Effector memory CD8-positive, alpha-beta T cell (primary cell): Measurements from ENCODE around the gene PRKCB.

Source experiments
- ATAC-seq: fragments of 150-1000 bp; cut with Tn5 transposase; replicated peaks from 2 replicates; pipeline ENCODE4 v1.10.0; 2021; ENCODE audit warnings: mild to moderate bottlenecking, moderate library complexity
- DNase-seq, 3 experiments: peaks; one replicate each; pipeline ENCODE4 v3.0.0; 2021
- H3K27ac Mint-ChIP-seq, 2 donors: one replicate each; pipeline ENCODE4 v1.8.0; 2022; ENCODE audit warnings: mild to moderate bottlenecking in 2 of 2, mixed read lengths in 2 of 2, moderate library complexity in 2 of 2
- H3K27me3 Mint-ChIP-seq, 2 donors: one replicate each; pipeline ENCODE4 v1.8.0; 2022; ENCODE audit warnings: mixed read lengths in 2 of 2
- H3K36me3 Mint-ChIP-seq: one replicate; pipeline ENCODE4 v1.8.0; 2022; ENCODE audit warnings: mild to moderate bottlenecking, moderate library complexity, mixed read lengths; ENCODE audit not compliant: insufficient read depth
- H3K4me1 Mint-ChIP-seq, 2 donors: one replicate each; pipeline ENCODE4 v1.8.0; 2022; ENCODE audit warnings: low read depth in 2 of 2, mixed read lengths in 2 of 2
- H3K4me3 Mint-ChIP-seq, 2 donors: one replicate each; pipeline ENCODE4 v1.8.0; 2022; ENCODE audit warnings: mild to moderate bottlenecking in 2 of 2, mixed read lengths in 2 of 2, moderate library complexity in 2 of 2
- H3K9me3 Mint-ChIP-seq, 2 donors: one replicate each; pipeline ENCODE4 v1.8.0; 2022; ENCODE audit warnings: mixed read lengths in 2 of 2

PRKCB gene

DNA sequence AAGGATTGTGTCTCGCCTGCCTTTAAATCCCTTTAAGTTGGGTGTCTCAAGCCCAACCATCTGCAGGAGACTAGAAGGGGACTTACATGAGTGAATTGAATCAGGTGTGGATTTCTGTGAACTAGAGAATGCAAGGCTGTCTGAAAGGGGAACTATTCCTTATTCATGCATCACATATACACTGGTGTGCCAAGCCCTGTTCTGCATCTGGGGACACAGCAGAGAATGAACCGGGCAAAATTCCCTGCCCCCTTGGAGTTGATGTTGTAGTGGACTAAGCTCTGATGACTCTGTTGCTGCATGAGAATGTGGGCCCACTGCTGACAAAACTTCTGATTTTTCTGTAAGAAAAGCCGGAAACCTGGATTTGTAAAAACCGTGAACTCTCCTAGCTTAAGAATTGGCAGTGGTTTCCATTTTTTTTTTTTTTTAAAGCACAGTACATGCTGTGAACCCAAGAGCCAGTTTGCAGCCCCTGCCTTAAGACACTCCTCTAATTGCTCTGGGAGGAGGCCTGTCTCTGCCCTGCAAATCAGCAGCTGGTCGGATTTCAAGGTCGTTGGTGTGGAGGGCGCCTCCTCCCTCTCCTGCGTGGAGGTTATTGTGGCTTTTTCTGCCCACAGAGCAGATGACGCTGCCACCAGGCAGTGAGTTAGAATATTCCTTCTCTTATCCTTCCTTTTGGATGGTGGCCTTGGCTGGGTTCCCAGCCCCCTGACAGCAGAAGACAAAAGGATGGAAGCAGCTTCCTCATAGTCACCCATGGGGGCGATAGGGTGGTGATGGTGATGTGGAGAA, 131.0 kb downstream of the PRKCB start:
- no peaks in the 10 kb centered on the region for H3K9me3 Mint-ChIP-seq
- peak overlapping the region; percentile 14 to 32 for H3K4me3 Mint-ChIP-seq
- ATAC-seq (peak; percentile 43), DNase-seq (no peak)
- H3K27me3 Mint-ChIP-seq, result no peaks in the 10 kb centered on the region
- peak overlapping the region in 1 of 2 donors; percentile 51 for H3K27ac Mint-ChIP-seq
- peaks cover 2% of the 10 kb centered on the region for H3K36me3 Mint-ChIP-seq
- peaks cover 37 to 52% of the 10 kb centered on the region in 2 donors for H3K4me1 Mint-ChIP-seq

DNA sequence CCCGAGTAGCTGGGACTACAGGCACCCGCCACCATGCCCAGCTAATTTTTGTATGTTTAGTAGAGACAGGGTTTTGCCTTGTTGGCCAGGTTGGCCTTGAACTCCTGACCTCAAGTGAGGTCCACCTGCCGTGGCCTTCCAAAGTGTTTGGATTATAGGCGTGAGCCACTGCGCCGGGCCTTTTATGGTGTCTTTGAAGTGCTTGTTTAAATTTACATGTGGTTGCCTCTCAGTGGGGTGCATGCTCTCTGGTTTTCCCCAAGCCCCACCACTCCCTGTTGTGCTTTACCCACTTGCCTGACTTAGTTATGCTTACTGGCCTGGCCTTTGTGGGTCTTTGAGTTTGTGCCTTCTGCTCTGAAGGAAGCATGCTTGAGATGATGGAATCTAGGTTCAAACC, 132.0 kb downstream of the PRKCB start:
- H3K4me3 Mint-ChIP-seq, result no peak overlapping the region
- peaks cover 4% of the 10 kb centered on the region for H3K36me3 Mint-ChIP-seq
- H3K27ac Mint-ChIP-seq, result peak overlapping the region in 1 of 2 donors; percentile 80
- H3K4me1 Mint-ChIP-seq, result peaks cover 30 to 47% of the 10 kb centered on the region in 2 donors
- no peaks in the 10 kb centered on the region for H3K9me3 Mint-ChIP-seq
- H3K27me3 Mint-ChIP-seq, result no peaks in the 10 kb centered on the region
- no peak for ATAC-seq
- DNase-seq, result no peak

DNA sequence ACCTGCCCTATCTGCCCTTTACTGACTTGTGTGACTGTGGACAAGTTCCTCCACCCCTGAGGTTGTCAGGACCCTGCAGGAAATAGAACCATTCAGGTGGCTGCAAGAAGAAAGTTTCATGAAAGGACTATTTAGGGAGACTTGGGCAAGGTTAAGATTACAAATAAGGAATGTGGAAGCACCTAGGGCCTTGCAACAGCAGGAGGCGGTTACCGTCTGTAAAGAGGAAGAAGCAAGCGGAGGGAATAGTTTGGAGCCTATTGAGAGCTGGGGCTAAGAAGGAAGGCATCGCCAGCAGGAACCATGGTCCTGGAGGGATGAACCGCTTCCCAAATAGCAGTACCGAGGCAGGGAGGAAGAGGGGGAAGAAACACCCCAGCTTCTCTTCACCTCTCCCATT, 132.4 kb downstream of the PRKCB start:
- Mint-ChIP-seq H3K36me3 (peaks cover 5% of the 10 kb centered on the region), H3K27me3 (no peaks in the 10 kb centered on the region), H3K4me3 (no peak overlapping the region), H3K9me3 (no peaks in the 10 kb centered on the region), H3K27ac (peak overlapping the region in 1 of 2 donors; percentile 80), H3K4me1 (peaks cover 30 to 45% of the 10 kb centered on the region in 2 donors)
- no peak for DNase-seq
- no peak for ATAC-seq

DNA sequence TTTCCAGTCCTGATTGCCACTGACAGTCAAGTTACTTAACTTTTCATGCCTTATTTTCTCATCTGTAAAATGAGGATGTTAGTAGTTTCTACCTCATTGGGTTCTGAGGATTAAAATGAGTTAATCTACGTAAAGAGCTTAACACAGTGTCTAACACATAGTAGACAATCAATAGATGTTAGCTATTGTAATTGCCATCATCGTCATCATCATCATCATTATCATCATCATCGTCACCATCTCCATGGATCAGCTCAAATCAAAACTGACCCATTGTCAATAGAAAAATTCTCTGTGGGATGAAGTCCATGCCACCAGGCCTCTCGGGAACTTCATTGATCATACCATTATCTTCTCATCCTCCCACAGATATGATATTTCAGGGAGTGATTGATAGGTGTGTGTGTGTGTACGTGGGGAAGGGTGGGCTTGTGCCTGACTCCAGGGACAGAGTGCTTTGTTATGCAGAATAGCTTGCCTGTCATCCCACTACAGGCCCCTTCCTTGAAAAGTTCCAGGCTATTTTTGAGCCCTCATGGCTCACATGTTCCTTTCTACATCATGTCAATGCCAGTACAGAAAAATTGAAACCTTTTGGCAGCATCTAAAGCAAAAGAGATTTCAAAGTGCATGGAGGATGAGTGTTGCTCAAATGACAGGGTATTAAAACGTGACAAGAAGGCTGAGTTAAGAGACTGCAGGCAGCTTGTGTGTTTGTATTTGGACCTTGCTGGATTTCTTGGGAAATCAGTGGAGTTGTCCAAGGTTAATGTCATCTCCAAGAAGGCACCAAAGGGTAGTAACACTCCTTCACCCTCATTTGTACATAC, 133.9 kb downstream of the PRKCB start:
- ATAC-seq (no peak), DNase-seq (no peak)
- peaks cover 5% of the 10 kb centered on the region for H3K36me3 Mint-ChIP-seq
- no peaks in the 10 kb centered on the region for H3K27me3 Mint-ChIP-seq
- peaks cover 39 to 53% of the 10 kb centered on the region in 2 donors for H3K4me1 Mint-ChIP-seq
- H3K4me3 Mint-ChIP-seq, result no peak overlapping the region
- no peaks in the 10 kb centered on the region for H3K9me3 Mint-ChIP-seq
- H3K27ac Mint-ChIP-seq, result no peak overlapping the region

DNA sequence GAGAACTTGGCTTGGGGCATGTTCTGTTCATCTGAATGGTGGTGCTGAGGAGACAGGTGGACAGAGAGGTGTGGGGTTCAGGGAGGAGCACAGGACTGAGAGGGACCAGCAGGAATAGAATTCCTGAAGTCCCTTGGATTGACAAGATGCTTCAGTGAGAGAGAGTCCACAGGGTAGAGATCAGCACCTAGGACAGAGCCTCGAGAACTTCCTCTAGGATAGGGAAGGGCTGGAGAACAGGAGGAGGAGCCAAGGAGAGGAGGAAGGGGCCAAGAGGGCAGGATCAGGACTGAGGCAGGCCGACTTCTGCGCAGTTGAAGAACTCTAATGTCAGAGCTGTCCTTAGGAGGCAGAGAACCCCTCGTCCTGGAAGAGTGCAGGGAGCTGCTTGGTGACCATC, 138.4 kb downstream of the PRKCB start:
- peak overlapping the region; percentile 26 to 33 for H3K27ac Mint-ChIP-seq
- H3K36me3 Mint-ChIP-seq, result peaks cover 3% of the 10 kb centered on the region
- H3K27me3 Mint-ChIP-seq, result no peaks in the 10 kb centered on the region
- no peaks in the 10 kb centered on the region for H3K9me3 Mint-ChIP-seq
- H3K4me1 Mint-ChIP-seq, result peaks cover 36 to 57% of the 10 kb centered on the region in 2 donors
- DNase-seq (no peak), ATAC-seq (no peak)
- H3K4me3 Mint-ChIP-seq, result peak overlapping the region in 1 of 2 donors; percentile 18

DNA sequence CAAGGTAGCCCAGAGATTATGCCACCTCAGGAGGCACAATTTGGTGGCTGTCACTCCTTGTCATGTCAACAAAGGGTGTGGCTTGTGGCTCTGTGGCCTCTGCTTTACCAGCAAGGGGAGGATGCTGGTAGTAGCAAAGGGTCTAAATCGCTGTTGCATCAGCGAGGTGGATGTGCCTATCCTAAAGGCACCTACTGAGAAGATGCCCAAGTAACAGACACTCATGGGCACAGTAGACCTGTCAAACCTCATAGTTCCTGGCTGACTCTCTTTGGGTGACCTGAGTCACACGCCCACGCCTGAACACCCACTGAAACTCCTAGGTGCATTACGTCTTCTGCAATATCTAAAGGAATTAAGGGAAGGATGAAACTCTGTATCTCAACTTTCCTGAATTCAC, 139.5 kb downstream of the PRKCB start:
- no peaks in the 10 kb centered on the region for H3K27me3 Mint-ChIP-seq
- no peaks in the 10 kb centered on the region for H3K9me3 Mint-ChIP-seq
- DNase-seq, result no peak
- ATAC-seq, result peak; percentile 31
- H3K4me1 Mint-ChIP-seq, result peaks cover 40 to 63% of the 10 kb centered on the region in 2 donors
- no peak overlapping the region for H3K4me3 Mint-ChIP-seq
- H3K36me3 Mint-ChIP-seq, result peaks cover 3% of the 10 kb centered on the region
- peak overlapping the region; percentile 13 to 33 for H3K27ac Mint-ChIP-seq

DNA sequence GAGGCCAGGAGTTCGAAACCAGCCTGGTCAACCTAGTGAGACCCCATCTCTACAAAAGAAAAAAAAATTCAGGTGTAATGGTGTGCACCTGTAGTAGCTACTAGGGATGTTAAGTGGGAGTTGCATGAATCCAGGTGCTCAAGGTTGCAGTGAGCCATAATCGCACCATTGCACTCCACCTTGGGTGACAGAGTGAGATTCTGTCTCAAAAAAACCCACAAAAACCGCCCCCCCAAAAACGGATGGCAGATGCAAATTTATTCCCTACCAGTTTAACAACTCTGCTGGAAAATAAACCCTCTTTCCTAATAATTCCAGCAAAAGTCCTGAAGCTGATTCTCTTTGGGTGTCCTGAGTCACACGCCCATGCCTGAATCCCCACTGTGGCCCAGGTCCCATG, 140.3 kb downstream of the PRKCB start:
- no peak for DNase-seq
- no peaks in the 10 kb centered on the region for H3K9me3 Mint-ChIP-seq
- H3K4me3 Mint-ChIP-seq, result peak overlapping the region in 1 of 2 donors; percentile 17
- peak overlapping the region; percentile 13 to 51 for H3K27ac Mint-ChIP-seq
- ATAC-seq, result no peak
- no peaks in the 10 kb centered on the region for H3K27me3 Mint-ChIP-seq
- peaks cover 3% of the 10 kb centered on the region for H3K36me3 Mint-ChIP-seq
- H3K4me1 Mint-ChIP-seq, result peaks cover 37 to 63% of the 10 kb centered on the region in 2 donors

DNA sequence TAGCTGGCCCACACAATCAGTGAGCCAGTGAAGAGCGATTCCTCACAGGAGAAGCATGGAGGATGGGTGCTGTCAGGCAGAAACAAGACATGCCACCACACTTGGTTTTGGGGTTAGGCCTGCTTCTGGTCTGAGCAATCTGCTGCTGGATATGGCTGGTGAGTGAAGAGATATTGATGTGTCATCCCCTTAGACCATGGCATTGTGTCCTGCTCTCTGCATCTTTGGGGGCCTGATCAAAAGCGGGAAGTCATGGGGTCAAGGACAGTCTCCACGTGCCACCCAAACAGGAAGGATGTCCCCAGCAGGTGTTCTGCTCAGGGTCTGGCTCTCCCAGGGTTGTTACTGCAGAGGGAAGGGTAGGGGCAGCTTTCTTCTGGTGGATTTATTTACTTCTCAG, 140.7 kb downstream of the PRKCB start:
- H3K4me1 Mint-ChIP-seq, result peaks cover 37 to 63% of the 10 kb centered on the region in 2 donors
- no peaks in the 10 kb centered on the region for H3K9me3 Mint-ChIP-seq
- peaks cover 3% of the 10 kb centered on the region for H3K36me3 Mint-ChIP-seq
- ATAC-seq (peak; percentile 16), DNase-seq (no peak)
- peak overlapping the region in 1 of 2 donors; percentile 17 for H3K4me3 Mint-ChIP-seq
- peak overlapping the region in 1 of 2 donors; percentile 51 for H3K27ac Mint-ChIP-seq
- H3K27me3 Mint-ChIP-seq, result no peaks in the 10 kb centered on the region

DNA sequence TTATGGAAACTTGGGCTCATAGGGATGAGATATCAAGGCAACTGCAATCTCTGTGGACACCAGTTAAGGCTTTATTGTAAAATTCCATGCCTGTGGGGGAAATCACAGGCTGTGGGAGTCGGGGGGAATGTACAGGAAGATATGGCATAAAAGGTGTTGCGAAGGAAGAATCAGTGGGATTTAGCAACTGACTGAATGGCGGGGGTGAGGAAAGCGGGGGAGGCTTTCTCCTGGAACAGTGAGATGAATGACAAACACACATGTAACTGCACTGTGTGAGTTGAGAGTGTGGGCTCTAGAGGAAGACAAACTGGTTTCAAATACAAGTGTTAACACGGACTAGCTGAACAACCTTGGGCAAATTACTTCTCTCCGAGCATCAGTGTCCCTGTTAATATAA, 143.7 kb downstream of the PRKCB start:
- Mint-ChIP-seq H3K9me3 (no peaks in the 10 kb centered on the region), H3K36me3 (no peaks in the 10 kb centered on the region), H3K27me3 (no peaks in the 10 kb centered on the region), H3K4me1 (peaks cover 31 to 52% of the 10 kb centered on the region in 2 donors), H3K4me3 (no peak overlapping the region), H3K27ac (peak overlapping the region; percentile 9 to 72)
- ATAC-seq (no peak), DNase-seq (no peak)

DNA sequence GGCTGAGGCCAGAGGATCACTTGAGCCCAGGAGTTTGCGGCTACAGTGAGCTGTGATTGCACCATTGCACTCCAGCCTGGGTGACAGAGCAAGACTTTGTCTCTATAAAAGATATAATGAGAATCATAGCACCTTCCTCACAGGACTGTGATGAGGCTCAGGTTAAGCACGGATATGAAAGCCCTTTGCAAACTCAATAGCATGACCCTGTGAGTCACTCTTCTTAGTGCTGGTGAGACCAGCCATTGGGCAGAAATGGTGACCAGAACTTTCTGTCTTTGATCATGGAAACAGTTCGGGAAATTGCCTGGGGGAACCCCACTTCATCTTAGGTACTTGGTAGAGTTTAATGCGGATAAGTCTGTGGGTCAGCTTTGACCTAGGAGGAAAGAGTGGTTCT, 144.2 kb downstream of the PRKCB start:
- no peak for DNase-seq
- no peak overlapping the region for H3K4me3 Mint-ChIP-seq
- peaks cover 27 to 50% of the 10 kb centered on the region in 2 donors for H3K4me1 Mint-ChIP-seq
- peaks cover under 1% of the 10 kb centered on the region for H3K36me3 Mint-ChIP-seq
- H3K27me3 Mint-ChIP-seq, result no peaks in the 10 kb centered on the region
- no peaks in the 10 kb centered on the region for H3K9me3 Mint-ChIP-seq
- no peak overlapping the region for H3K27ac Mint-ChIP-seq
- ATAC-seq, result no peak

DNA sequence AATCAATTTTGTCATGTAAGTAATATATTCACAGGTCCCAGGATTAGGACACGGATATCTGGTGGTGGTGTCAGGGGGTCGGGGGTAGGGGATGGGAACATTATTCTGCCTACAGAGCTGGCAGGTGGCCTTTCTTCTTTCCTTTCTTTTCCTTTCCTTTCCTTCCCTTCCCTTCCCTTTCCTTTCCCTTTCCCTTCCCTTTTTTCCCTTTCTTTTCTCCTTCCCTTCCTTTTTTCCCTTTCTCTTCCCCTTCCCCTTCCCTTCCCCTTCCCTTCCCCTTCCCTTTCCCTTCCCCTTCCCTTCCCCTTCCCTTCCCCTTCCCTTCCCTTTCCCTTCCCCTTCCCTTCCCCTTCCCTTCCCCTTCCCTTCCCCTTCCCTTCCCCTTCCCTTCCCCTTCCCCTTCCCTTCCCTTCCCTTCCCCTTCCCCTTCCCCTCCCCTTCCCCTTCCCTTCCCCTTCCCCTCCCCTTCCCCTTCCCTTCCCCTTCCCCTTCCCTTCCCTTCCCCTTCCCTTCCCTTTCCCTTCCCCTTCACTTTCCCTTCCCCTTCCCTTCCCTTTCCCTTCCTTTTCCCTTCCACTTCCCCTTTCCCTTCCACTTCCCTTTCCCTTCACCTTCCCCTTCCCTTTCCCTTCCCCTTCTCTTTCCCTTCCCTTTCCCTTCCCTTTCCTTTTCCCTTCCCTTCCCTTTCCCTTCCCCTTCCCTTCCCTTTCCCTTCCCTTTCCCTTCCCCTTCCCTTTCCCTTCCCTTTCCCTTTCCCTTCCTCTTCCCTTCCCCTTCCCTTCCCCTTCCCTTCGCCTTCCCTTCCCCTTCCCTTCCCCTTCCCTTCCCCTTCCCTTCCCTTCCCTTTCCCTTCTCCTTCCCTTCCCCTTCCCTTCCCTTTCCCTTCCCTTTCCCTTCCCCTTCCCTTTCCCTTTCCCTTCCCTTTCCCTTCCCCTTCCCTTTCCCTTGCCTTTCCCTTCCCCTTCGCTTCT, 145.9 kb downstream of the PRKCB start:
- ATAC-seq, result no peak
- no peaks in the 10 kb centered on the region for H3K27me3 Mint-ChIP-seq
- H3K4me1 Mint-ChIP-seq, result peaks cover 13 to 36% of the 10 kb centered on the region in 2 donors
- DNase-seq, result no peak
- no peak overlapping the region for H3K4me3 Mint-ChIP-seq
- peaks cover 5% of the 10 kb centered on the region for H3K36me3 Mint-ChIP-seq
- no peaks in the 10 kb centered on the region for H3K9me3 Mint-ChIP-seq
- H3K27ac Mint-ChIP-seq, result peak overlapping the region; percentile 76 to 90

DNA sequence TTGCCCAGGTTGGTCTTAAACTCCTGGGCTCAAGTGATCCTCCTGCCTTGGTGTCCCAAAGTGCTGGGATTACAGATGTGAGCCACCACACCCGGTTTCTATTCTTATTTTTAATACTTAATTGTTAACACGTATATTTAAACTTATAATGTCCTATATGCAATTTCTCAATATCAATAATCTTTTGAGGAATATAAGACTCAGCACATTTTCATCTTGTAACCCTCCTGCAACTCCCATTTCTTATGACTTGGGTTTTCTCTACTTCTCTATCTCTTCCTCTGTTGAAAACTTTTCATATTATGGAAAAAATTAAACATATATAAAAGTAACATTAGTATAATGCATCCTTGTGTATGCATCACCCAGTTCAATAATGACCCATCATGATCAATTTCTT, 150.7 kb downstream of the PRKCB start:
- Mint-ChIP-seq H3K36me3 (peaks cover 19% of the 10 kb centered on the region), H3K9me3 (no peaks in the 10 kb centered on the region), H3K27ac (no peak overlapping the region), H3K27me3 (no peaks in the 10 kb centered on the region), H3K4me3 (no peak overlapping the region), H3K4me1 (peaks cover 19 to 40% of the 10 kb centered on the region in 2 donors)
- ATAC-seq, result no peak
- no peak for DNase-seq

DNA sequence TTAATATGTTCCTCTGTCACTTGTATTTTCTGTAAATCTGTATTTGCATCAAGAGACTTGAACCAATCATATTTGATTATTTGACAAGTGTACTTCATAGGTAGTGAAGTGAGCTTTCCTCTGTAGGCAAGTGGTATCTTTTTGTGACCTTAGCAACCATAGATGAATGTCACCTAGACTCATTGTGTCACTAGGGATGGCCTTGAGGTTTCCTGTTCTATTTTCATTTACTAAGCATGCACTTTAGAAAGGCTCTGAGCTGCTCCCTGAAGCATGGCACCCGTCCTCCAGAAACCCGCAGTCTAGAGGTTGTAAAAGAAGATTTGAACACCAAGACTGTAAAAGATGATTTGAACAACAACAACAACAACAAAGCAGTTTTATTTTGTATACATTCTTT, 151.7 kb downstream of the PRKCB start:
- Mint-ChIP-seq H3K27ac (peak overlapping the region; percentile 79 to 84), H3K4me3 (no peak overlapping the region)

More for the DNA sequence above, 151.7 kb downstream of the PRKCB start:
- Mint-ChIP-seq H3K9me3 (no peaks in the 10 kb centered on the region), H3K27me3 (no peaks in the 10 kb centered on the region), H3K4me1 (peaks cover 19 to 49% of the 10 kb centered on the region in 2 donors), H3K36me3 (peaks cover 19% of the 10 kb centered on the region)
- DNase-seq, result no peak
- ATAC-seq, result peak; percentile 99
